Suppressor macrophage treated with lipopolysaccharide for 1 hour (primary cell): ENCODE data around the gene TAF4.

Experiments
- DNase-seq, 3 donors: peaks; one replicate each; pipeline ENCODE4 v3.0.0-alpha.2; 2020 to 2022

The TAF4 gene

DNA sequence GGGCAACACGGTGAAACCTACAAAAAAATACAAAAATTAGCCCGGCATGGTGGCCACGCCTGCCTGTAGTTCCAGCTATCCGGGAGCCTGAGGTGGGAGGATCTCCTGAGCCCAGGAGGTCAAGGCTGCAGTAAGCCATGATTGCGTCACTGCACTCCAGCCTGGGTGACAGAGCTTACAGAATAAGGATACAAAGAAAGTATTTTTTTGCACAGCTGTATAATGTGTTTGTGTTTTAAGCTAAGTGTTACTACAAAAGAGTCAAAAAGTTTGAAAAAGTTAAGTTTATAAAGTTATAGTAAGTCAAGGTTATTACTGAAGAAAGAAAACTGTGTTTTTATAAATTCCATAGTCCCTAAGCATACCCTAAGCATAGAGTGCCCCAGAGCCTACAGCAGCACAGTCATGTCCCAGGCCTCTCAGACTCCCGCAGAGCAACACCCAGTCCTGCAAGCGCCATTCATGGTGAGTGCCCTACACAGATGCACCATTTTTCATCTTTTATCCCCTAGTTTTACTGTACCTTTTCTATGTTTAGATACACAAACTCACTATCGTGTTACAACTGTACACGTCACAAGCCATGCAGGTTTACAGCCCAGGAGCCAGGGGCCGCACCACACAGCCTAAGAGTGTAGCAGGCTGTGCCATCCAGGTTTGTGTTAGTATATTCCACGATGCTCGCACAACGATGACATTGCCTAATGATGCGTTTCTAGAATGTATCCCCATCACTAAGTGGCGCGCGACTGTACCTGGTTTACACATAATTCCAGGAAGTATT, 22.4 kb downstream of the TAF4 start:
- no peak for DNase-seq

GRCh38 chr20:62042025-62042820, 23.5 kb downstream of the TAF4 start:
- DNase-seq: no peak

DNA sequence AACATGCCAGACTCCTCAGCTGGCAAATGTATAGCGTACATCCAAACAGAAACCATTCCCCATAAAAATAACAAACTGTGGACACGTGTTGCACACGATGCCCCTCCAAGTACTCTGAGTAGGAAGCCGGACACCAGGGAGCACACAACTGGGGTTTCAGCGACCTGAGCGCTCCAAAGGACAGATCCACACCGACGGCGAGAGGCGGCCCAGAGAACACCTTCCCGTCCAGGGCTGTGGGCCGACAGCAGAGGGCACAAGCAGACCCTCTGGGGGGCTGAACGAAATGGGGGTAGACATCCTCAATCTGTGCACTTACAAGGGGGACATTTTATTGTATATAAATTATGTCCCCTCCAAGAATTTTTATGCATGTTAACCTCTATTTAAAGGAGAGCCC, 24.7 kb downstream of the TAF4 start:
- DNase-seq: no peak

DNA sequence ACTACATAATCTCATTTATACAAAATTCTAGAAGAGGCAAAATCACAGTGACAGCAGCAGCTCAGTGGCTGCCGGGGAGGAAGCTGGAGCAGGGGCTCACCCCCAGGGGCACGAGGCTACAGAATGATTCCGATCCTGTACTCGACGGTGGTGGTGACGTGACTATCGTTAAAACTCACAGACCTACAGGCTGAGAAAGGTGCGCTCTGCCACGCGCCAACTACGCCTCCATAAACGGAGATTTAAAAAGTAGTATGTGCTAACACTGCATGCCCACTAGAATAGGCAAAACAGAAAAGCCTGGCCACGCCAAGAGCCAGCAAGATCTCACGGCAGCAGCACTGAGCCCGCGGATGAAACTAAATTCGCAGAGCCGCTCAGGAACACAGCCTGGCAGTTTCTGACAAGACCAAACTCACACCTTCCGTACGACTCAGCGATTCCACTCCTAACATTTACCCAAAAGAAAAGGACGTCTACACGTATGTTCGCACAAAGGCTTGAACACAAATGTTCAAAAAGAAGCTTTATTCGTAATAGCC, 25.2 kb downstream of the TAF4 start:
- no peak for DNase-seq

DNA sequence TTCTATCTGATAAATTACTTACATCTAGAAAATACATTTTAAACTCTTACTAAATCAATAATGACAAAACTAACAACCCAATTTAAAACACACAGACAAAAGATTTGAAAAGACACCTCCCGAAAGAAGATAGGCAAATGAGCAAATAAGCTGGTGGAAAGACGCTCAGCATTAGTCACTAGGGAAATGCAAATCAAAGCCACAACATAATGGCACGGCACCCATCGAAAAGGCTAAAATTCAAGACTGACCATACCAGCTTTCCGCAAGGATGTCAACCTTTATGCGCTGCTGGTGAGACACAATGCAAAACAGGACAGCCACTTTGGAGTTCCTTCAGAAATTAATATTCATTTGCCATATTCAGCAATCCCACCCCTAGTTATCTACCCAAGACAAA, 25.9 kb downstream of the TAF4 start:
- no peak for DNase-seq

GRCh38 chr20:62032609-62033368, 32.9 kb downstream of the TAF4 start:
- no peak for DNase-seq

DNA sequence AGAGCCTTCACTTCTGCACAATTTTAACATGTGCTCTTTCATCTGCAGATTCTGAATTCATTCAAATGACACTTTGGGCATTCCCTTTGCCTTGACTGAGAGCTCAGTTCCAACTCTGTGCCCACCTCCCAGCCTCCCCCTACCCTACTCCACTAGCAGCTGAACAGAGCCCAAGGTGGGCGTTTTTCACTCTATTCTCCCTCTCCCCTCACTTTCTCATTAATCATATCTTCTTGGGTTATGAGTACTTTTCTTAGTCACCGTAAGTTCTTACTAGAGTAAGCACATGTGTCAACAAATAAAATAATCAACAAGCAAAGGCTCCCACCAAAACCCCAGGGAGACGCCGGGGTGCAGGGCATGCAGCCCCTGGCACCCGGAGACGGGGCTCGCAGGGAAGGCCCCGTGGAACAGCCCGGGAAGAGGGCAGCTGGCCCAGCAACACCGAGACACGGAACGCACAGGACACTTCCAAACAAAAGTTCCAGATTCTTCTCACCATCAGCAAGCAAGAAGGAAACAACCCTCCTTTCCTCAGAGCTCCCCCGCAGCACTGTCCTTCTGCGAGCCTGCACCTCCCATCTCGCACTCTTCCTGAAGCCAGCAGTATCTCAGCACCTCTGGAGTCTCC, 34.1 kb downstream of the TAF4 start:
- no peak for DNase-seq

DNA sequence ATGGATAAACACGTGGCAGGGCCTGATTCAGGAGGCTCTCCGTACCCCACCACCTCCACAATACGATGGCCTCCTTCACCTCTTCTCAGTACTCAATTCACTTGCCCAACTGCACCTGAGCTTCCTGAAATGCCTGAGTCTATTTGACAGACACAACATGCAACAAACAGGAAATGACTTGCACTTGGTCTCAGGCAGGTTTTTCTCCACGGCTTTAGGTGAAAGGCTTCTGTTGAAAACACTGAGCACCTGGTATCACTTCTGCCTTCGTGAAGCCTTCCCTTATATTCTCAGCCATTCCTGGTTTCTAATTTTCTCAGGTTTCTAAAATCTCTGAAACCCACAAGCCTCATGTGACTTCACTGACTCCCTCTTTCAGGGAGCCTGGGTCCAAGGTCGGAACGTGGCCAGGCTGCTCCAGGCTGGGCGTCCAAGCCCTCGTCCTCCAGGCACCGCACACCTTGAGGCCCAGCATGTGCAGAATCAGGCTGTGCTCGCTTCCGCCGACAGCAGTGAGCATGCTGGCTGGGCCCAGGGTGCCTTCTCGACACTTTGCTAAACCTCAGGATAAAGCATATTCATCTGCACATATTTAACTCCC, 34.7 kb downstream of the TAF4 start:
- DNase-seq: no peak

DNA sequence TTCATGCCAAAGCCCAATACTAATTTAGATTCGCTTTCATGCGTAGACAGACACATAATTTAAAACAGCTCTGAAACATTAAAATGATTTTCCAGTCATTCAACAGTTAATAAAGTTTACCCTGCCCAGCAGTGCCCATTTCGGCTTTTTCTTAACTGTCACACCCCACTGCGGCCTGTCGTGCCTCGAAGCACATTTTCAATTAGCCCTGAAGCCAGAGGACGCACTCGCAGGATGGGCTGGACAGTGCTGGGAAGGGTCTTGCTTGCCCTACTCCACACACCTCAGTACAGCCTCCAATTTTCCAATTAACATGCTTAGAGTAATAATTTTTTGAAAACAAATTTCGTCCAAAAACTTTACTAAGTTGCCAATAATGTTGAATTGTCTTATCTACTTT, 35.3 kb downstream of the TAF4 start:
- no peak for DNase-seq

DNA sequence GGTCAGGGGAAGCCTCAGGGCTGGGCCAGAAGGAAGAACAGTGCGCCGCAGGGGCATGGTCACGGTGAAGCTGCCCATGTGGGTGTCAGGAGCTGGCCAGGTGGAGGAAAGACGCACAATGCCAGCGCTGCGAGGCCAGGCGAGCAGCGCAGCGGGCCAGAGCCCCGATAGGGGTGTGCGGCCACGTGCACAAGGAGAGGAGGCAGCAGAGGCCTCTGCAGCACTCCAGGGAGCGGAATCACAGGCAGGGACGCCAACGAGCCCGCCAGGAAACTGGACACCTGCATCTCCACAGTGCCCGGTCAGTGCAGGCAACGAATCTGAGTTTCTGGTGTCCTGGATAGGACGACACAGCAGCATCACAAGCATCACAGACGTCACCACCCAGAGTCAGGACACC, 35.7 kb downstream of the TAF4 start:
- no peak for DNase-seq

DNA sequence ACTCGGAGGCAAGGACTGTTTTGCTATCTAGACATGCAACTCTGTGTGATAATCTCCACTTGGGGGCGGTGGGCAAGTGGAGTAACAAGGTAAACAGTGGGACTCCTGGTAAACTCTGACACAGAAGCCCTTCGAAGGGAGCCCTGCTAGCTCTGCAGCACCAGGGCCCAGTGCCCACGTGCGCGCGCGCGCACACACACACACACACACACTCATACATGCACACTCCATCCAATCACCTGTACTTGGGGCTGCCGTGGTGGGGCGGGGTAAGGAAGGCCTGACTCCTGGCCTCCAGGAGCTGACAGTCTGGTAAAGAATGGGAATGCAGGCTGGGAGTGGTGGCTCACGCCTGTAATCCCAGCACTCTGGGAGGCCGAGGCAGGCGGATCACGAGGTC, 36.4 kb downstream of the TAF4 start:
- DNase-seq: no peak

DNA sequence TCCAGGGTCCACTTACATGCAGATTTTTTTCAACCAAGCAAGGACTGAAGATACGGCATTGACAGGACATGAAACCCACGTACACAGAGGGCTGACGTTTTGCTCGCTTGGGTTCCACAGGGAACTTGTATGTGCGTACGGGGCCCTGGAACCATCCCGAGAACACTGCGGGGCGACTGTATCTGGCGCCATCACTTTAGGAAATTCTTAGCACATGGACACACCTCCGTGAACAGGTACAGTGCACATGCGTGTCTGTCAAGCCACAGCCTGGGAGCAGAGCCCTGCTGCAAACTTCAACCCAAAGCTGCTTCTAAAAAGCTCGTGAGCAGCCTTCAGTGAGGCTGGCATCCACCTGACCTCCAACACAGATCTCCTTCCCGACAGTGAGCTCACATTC, 37.3 kb downstream of the TAF4 start:
- no peak for DNase-seq

GRCh38 chr20:62027698-62028321, 37.9 kb downstream of the TAF4 start:
- no peak for DNase-seq

DNA sequence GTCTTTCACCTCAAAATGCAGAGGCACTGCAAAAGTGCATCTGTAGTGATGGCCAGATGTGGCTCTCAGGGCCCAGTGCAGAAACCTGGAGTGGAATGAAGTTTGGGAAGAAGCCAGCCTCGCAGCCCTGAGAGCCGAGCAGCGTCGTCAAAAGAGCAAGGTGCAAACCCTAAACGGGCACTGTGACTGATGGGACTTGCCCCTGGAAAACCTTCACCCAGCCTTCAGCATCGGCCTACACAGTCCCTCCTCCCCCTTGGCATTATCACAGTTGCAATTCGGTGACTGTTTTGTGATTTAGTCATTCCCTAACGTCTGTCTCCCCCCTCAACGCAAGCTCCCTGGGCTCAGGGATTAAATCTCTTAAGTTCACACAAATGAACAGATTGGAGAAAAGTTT, 38.6 kb downstream of the TAF4 start:
- no peak for DNase-seq

- DNase-seq: no peak
These were observed 39.2 kb downstream of the TAF4 start for GRCh38 chr20:62026564-62026856.

GRCh38 chr20:62025832-62026563, 39.7 kb downstream of the TAF4 start:
- peak in 2 of 3 donors; percentile 12 to 20 for DNase-seq

DNA sequence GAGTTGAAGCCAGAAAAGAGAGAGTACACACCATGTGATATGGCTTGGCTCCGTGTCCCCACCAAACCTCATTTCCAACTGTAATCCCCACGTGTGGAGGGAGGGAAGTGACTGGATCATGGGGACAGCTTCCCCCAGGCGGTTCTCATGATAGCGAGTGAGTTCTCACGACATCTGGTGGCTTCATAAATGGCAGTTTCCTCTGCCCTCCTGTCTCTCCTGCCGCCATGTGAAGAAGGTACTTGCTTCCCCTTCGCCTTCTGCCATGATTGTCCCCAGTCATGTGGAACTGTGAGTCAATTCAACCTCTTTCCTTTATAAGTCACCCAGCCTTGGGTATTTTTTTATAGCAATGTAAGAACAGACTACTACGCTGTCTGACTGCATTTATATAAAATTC, 40.3 kb downstream of the TAF4 start:
- DNase-seq: peak; percentile 28 to 35 (median 34)

DNA sequence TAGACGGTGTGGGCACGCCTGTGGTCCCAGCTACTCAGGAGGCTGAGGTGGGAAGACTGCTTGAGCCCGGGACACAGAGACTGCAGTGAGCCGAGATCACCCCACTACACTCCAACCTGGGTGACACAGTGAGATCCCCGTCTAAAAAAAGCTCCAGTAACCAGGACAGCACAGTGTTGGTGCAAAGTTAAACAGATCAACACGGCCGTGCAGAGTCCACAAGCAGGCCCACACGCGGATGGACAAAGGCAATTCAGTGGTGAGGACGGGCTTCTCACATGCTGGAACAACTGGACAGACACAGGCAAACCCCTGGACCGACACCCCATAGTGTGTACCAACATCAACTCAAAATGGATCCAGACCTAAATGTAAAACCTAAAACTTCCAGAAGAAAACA, 41.7 kb downstream of the TAF4 start:
- no peak for DNase-seq

- DNase-seq: no peak
These were observed 43.0 kb downstream of the TAF4 start for GRCh38 chr20:62022575-62023139.

GRCh38 chr20:62021793-62022385, 43.8 kb downstream of the TAF4 start:
- no peak for DNase-seq
